Measurements from ENCODE around the gene AGPAT3.

DNA sequence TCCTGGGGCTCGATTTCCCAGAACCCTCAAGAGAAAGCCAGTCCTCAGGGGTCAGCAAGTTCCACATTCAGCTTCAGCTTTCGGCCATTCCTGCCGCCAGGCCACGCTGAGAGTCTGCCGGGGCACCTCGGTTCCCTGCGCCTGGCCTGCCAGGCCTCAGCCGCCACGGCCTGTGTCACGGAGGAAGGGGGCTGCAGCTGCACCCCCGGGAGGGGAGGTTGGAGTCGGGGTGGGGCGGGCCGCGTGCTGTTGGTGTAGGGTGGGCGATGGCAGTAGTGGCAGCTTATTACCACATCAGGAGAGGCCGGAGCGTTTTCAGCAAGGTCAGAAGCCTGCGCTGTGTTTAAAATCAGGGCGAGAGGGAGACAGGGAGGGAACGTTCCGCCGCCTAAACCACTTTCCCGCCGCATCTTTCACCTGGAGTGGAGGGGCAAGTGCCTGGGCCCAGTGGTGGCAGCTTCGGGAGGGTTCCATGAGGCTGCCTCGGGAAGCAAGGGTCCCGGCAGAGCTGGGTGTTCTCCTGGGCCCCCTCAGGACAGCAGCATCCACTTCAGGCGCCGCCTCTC, 78.6 kb downstream of the AGPAT3 start:
- TF ChIP-seq IKZF3 (tag by site-specific recombination; IDR thresholded peaks at IDR 0.05) (no peak), ZNF530 (tag by site-specific recombination; IDR thresholded peaks at IDR 0.05; ENCODE audit: low read depth) (no peak), ZNF629 (tag by site-specific recombination; IDR thresholded peaks at IDR 0.05) (no peak), BCL11A (tag by site-specific recombination; IDR thresholded peaks at IDR 0.05; ENCODE audit: low read depth) (no peak), ZNF548 (tag by site-specific recombination; IDR thresholded peaks at IDR 0.05) (no peak), ZNF529 (tag by site-specific recombination; IDR thresholded peaks at IDR 0.05; ENCODE audit: insufficient replicate concordance) (no peak), ZNF776 (tag by site-specific recombination; IDR thresholded peaks at IDR 0.05; ENCODE audit: borderline replicate concordance) (no peak), ZNF654 (tag by site-specific recombination; IDR thresholded peaks at IDR 0.05; ENCODE audit: low read depth) (no peak), ZSCAN16 (tag by site-specific recombination; IDR thresholded peaks at IDR 0.05) (no peak)
- TF ChIP-seq, protein P1, sequence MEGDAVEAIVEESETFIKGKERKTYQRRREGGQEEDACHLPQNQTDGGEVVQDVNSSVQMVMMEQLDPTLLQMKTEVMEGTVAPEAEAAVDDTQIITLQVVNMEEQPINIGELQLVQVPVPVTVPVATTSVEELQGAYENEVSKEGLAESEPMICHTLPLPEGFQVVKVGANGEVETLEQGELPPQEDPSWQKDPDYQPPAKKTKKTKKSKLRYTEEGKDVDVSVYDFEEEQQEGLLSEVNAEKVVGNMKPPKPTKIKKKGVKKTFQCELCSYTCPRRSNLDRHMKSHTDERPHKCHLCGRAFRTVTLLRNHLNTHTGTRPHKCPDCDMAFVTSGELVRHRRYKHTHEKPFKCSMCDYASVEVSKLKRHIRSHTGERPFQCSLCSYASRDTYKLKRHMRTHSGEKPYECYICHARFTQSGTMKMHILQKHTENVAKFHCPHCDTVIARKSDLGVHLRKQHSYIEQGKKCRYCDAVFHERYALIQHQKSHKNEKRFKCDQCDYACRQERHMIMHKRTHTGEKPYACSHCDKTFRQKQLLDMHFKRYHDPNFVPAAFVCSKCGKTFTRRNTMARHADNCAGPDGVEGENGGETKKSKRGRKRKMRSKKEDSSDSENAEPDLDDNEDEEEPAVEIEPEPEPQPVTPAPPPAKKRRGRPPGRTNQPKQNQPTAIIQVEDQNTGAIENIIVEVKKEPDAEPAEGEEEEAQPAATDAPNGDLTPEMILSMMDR (tag by site-specific recombination; IDR thresholded peaks at IDR 0.05), result no peak
- TF ChIP-seq, protein P2, sequence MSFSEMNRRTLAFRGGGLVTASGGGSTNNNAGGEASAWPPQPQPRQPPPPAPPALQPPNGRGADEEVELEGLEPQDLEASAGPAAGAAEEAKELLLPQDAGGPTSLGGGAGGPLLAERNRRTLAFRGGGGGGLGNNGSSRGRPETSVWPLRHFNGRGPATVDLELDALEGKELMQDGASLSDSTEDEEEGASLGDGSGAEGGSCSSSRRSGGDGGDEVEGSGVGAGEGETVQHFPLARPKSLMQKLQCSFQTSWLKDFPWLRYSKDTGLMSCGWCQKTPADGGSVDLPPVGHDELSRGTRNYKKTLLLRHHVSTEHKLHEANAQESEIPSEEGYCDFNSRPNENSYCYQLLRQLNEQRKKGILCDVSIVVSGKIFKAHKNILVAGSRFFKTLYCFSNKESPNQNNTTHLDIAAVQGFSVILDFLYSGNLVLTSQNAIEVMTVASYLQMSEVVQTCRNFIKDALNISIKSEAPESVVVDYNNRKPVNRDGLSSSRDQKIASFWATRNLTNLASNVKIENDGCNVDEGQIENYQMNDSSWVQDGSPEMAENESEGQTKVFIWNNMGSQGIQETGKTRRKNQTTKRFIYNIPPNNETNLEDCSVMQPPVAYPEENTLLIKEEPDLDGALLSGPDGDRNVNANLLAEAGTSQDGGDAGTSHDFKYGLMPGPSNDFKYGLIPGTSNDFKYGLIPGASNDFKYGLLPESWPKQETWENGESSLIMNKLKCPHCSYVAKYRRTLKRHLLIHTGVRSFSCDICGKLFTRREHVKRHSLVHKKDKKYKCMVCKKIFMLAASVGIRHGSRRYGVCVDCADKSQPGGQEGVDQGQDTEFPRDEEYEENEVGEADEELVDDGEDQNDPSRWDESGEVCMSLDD (tag by site-specific recombination; IDR thresholded peaks at IDR 0.05), result no peak
- TF ChIP-seq, protein P3, sequence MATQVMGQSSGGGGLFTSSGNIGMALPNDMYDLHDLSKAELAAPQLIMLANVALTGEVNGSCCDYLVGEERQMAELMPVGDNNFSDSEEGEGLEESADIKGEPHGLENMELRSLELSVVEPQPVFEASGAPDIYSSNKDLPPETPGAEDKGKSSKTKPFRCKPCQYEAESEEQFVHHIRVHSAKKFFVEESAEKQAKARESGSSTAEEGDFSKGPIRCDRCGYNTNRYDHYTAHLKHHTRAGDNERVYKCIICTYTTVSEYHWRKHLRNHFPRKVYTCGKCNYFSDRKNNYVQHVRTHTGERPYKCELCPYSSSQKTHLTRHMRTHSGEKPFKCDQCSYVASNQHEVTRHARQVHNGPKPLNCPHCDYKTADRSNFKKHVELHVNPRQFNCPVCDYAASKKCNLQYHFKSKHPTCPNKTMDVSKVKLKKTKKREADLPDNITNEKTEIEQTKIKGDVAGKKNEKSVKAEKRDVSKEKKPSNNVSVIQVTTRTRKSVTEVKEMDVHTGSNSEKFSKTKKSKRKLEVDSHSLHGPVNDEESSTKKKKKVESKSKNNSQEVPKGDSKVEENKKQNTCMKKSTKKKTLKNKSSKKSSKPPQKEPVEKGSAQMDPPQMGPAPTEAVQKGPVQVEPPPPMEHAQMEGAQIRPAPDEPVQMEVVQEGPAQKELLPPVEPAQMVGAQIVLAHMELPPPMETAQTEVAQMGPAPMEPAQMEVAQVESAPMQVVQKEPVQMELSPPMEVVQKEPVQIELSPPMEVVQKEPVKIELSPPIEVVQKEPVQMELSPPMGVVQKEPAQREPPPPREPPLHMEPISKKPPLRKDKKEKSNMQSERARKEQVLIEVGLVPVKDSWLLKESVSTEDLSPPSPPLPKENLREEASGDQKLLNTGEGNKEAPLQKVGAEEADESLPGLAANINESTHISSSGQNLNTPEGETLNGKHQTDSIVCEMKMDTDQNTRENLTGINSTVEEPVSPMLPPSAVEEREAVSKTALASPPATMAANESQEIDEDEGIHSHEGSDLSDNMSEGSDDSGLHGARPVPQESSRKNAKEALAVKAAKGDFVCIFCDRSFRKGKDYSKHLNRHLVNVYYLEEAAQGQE (tag by site-specific recombination; IDR thresholded peaks at IDR 0.05), result no peak
- TF ChIP-seq, protein P4, sequence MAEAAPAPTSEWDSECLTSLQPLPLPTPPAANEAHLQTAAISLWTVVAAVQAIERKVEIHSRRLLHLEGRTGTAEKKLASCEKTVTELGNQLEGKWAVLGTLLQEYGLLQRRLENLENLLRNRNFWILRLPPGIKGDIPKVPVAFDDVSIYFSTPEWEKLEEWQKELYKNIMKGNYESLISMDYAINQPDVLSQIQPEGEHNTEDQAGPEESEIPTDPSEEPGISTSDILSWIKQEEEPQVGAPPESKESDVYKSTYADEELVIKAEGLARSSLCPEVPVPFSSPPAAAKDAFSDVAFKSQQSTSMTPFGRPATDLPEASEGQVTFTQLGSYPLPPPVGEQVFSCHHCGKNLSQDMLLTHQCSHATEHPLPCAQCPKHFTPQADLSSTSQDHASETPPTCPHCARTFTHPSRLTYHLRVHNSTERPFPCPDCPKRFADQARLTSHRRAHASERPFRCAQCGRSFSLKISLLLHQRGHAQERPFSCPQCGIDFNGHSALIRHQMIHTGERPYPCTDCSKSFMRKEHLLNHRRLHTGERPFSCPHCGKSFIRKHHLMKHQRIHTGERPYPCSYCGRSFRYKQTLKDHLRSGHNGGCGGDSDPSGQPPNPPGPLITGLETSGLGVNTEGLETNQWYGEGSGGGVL (tag by site-specific recombination; IDR thresholded peaks at IDR 0.05), result no peak
- TF ChIP-seq, protein P5, sequence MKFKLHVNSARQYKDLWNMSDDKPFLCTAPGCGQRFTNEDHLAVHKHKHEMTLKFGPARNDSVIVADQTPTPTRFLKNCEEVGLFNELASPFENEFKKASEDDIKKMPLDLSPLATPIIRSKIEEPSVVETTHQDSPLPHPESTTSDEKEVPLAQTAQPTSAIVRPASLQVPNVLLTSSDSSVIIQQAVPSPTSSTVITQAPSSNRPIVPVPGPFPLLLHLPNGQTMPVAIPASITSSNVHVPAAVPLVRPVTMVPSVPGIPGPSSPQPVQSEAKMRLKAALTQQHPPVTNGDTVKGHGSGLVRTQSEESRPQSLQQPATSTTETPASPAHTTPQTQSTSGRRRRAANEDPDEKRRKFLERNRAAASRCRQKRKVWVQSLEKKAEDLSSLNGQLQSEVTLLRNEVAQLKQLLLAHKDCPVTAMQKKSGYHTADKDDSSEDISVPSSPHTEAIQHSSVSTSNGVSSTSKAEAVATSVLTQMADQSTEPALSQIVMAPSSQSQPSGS (tag by site-specific recombination; IDR thresholded peaks at IDR 0.05; ENCODE audit: low read depth), result no peak
